Smooth muscle cell (in vitro differentiated cells): Measurements from ENCODE around the gene ELP6. TPM values are rescaled to one million over a fixed set of nuclear protein-coding genes. Genes with fewer than 3 reads are reported as not detected.

Experiments
- DNase-seq: peaks from one replicate; lab custom pipeline; 2025; ENCODE audit not compliant: unreplicated experiment; lab: John Stamatoyannopoulos, UW
- H2AFZ ChIP-seq: fragments of 200-600 bp; sonication (generic); 2 replicates; pipeline ENCODE4 v1.6.0; 2016; ENCODE audit warnings: antibody characterized with exemption, low read depth, mild to moderate bottlenecking
- H3F3A ChIP-seq: fragments of 200-600 bp; sonication (generic); 2 replicates; pipeline ENCODE4 v1.6.0; 2017; ENCODE audit warnings: antibody characterized with exemption, low read depth
- H3K27ac ChIP-seq: fragments of 200-600 bp; sonication (generic); 2 replicates; pipeline ENCODE4 v1.5.1; 2016; ENCODE audit warnings: low read depth, mild to moderate bottlenecking
- H3K27me3 ChIP-seq: fragments of 200-600 bp; sonication (generic); 2 replicates; pipeline ENCODE4 v1.6.1; 2016; ENCODE audit warnings: low read depth, mild to moderate bottlenecking
- H3K36me3 ChIP-seq: fragments of 200-600 bp; sonication (generic); 2 replicates; pipeline ENCODE4 v1.5.1; 2016; ENCODE audit warnings: low read depth
- H3K4me1 ChIP-seq: fragments of 200-600 bp; sonication (generic); 2 replicates; pipeline ENCODE4 v1.5.1; 2016; ENCODE audit warnings: low read depth
- H3K4me2 ChIP-seq: fragments of 200-600 bp; sonication (generic); 2 replicates; pipeline ENCODE4 v1.6.0; 2016; ENCODE audit warnings: mild to moderate bottlenecking
- H3K4me3 ChIP-seq: fragments of 200-600 bp; sonication (generic); 2 replicates; pipeline ENCODE4 v1.5.1; 2016; ENCODE audit warnings: mild to moderate bottlenecking
- H3K79me2 ChIP-seq: fragments of 200-600 bp; sonication (generic); 2 replicates; pipeline ENCODE4 v1.6.0; 2016; ENCODE audit warnings: low read depth, mild to moderate bottlenecking
- H3K9ac ChIP-seq: fragments of 200-600 bp; sonication (generic); 2 replicates; pipeline ENCODE4 v1.6.0; 2016; ENCODE audit warnings: low read depth
- H3K9me3 ChIP-seq: fragments of 200-600 bp; sonication (generic); replicated peaks from 2 replicates; pipeline ENCODE4 v1.5.1; 2016; ENCODE audit warnings: low read depth
- H4K20me1 ChIP-seq: fragments of 200-600 bp; sonication (generic); 2 replicates; pipeline ENCODE4 v1.6.0; 2016; ENCODE audit warnings: low read depth
- CTCF ChIP-seq: fragments of 200-600 bp; sonication (generic); IDR thresholded peaks from 2 replicates; pipeline ENCODE4 v1.5.1; 2017; ENCODE audit warnings: borderline replicate concordance, mild to moderate bottlenecking, antibody characterized with exemption; ENCODE audit not compliant: insufficient read depth, poor library complexity, severe bottlenecking
- WGBS: methylation state at CpG from one replicate; pipeline ENCODE4 v1.1.7; 2016; ENCODE audit warnings: low lambda C conversion rate; 5-methylcytosine and 5-hydroxymethylcytosine counted together
- polyA plus RNA-seq: library from polyadenylated mRNA; unstranded; fragments of >200 nt; fragmentation: Nextera tagmentation; extraction: Ambion mirVana; gene quantifications from 2 replicates; pipeline ENCODE4 v1.2.1, GENCODE V29; 2016
- total RNA-seq: library from RNA; depleted of rRNA; stranded (reverse); fragments of >200 nt; gene quantifications from 2 replicates; pipeline ENCODE4 v1.2.3, GENCODE V29; 2014

ELP6 gene
- total and polyA plus RNA-seq, 2 experiments from 2014 or later = 25.5 to 41.5 TPM

- 86% methylated on average over 7 of the region's 7 CpGs for WGBS
- no peak overlapping the region for H3K27ac ChIP-seq
- peaks cover 13% of the 10 kb centered on the region for H3K27me3 ChIP-seq
- H3K4me1 ChIP-seq = no peaks in the 10 kb centered on the region
- no peaks in the 10 kb centered on the region for H3K79me2 ChIP-seq
- no peak overlapping the region for H3K4me3 ChIP-seq
- DNase-seq = no peak
- no peak overlapping the region for H3K9ac ChIP-seq
- no peaks in the 10 kb centered on the region for H4K20me1 ChIP-seq
- H3F3A ChIP-seq = no peaks in the 10 kb centered on the region
- no peak for TF ChIP-seq CTCF
- no peaks in the 10 kb centered on the region for H3K36me3 ChIP-seq
- H3K4me2 ChIP-seq = no peak overlapping the region
- no peaks in the 10 kb centered on the region for H3K9me3 ChIP-seq
- H2AFZ ChIP-seq = no peak overlapping the region
These were observed 39.9 kb upstream of the ELP6 start for GRCh38 chr3:47553407-47553806.

GRCh38 chr3:47542471-47543173 is 29.1 kb upstream of the ELP6 start:
- TF ChIP-seq CTCF = no peak

GRCh38 chr3:47541583-47542108 is 28.1 kb upstream of the ELP6 start:
- 64% methylated on average over 6 of the region's 6 CpGs for WGBS
- Histone ChIP-seq H3K9ac (no peak overlapping the region), H3K27me3 (no peaks in the 10 kb centered on the region), H3K36me3 (no peaks in the 10 kb centered on the region), H2AFZ (no peak overlapping the region), H3K79me2 (no peaks in the 10 kb centered on the region), H3K4me1 (no peaks in the 10 kb centered on the region), H3K4me2 (no peak overlapping the region), H3K4me3 (no peak overlapping the region), H3K9me3 (no peaks in the 10 kb centered on the region), H4K20me1 (no peaks in the 10 kb centered on the region), H3F3A (no peaks in the 10 kb centered on the region), H3K27ac (no peak overlapping the region)
- DNase-seq = no peak
- no peak for TF ChIP-seq CTCF

More at GRCh38 chr3:47542471-47543173, 29.1 kb upstream of the ELP6 start:
- Histone ChIP-seq H3K27me3 (no peaks in the 10 kb centered on the region), H3K4me1 (no peaks in the 10 kb centered on the region), H3K9me3 (no peaks in the 10 kb centered on the region), H3K27ac (no peak overlapping the region), H3K79me2 (no peaks in the 10 kb centered on the region), H3F3A (no peaks in the 10 kb centered on the region), H3K36me3 (no peaks in the 10 kb centered on the region), H3K4me3 (no peak overlapping the region), H3K4me2 (no peak overlapping the region), H2AFZ (no peak overlapping the region), H4K20me1 (no peaks in the 10 kb centered on the region), H3K9ac (no peak overlapping the region)
- no peak for DNase-seq
- 73% methylated on average over 21 of the region's 21 CpGs for WGBS

- no peak overlapping the region for H2AFZ ChIP-seq
- no peak overlapping the region for H3K4me2 ChIP-seq
- no peaks in the 10 kb centered on the region for H3K4me1 ChIP-seq
- H3F3A ChIP-seq = no peaks in the 10 kb centered on the region
- no peak overlapping the region for H3K9ac ChIP-seq
- H3K9me3 ChIP-seq = no peaks in the 10 kb centered on the region
- H3K27me3 ChIP-seq = no peaks in the 10 kb centered on the region
- no peaks in the 10 kb centered on the region for H3K36me3 ChIP-seq
- H4K20me1 ChIP-seq = no peaks in the 10 kb centered on the region
- 89% methylated on average over 4 of the region's 4 CpGs for WGBS
- H3K27ac ChIP-seq = no peak overlapping the region
- H3K4me3 ChIP-seq = no peak overlapping the region
- H3K79me2 ChIP-seq = no peaks in the 10 kb centered on the region
- no peak for DNase-seq
- no peak for TF ChIP-seq CTCF
These were observed 26.8 kb upstream of the ELP6 start for GRCh38 chr3:47540281-47540680.
